NB4 (cell line): ENCODE results near the gene MYO15B.

Source experiments
- DNase-seq: peaks from one replicate; pipeline ENCODE4 v3.0.0; 2010; ENCODE audit warnings: low read depth
- H3K4me3 ChIP-seq: one replicate; pipeline ENCODE4 v1.5.1; 2011; ENCODE audit warnings: mild to moderate bottlenecking, low read depth, low read length, moderate library complexity
- CTCF ChIP-seq: IDR thresholded peaks from one replicate; pipeline ENCODE4 v1.5.1; 2012; ENCODE audit warnings: low read depth, low read length
- MAX ChIP-seq: IDR thresholded peaks from 2 replicates; pipeline ENCODE4 v1.6.1; 2011; ENCODE audit warnings: low read depth, low read length
- MYC ChIP-seq: IDR thresholded peaks from 2 replicates; pipeline ENCODE4 v1.6.1; 2011; ENCODE audit warnings: low read depth, low read length
- POLR2A ChIP-seq: IDR thresholded peaks from 2 replicates; pipeline ENCODE4 v1.6.1; 2011; ENCODE audit warnings: mild to moderate bottlenecking; ENCODE audit not compliant: insufficient read length; ENCODE audit errors: extremely low read depth

Gene MYO15B

GRCh38 chr17:75645889-75646637 is 58.5 kb downstream of the MYO15B start:
- TF ChIP-seq POLR2A = no peak
- TF ChIP-seq MYC = no peak
- no peak for TF ChIP-seq CTCF
- no peak for TF ChIP-seq MAX
- no peak overlapping the region for H3K4me3 ChIP-seq
- no peak for DNase-seq

- no peak for DNase-seq
- no peak for TF ChIP-seq MAX
- no peak for TF ChIP-seq MYC
- TF ChIP-seq CTCF = no peak
- TF ChIP-seq POLR2A = no peak
- H3K4me3 ChIP-seq = no peak overlapping the region
Measured at GRCh38 chr17:75646638-75646992, 59.0 kb downstream of the MYO15B start.

GRCh38 chr17:75647061-75647460 is 59.5 kb downstream of the MYO15B start:
- TF ChIP-seq MAX = no peak
- no peak for TF ChIP-seq CTCF
- no peak for TF ChIP-seq POLR2A
- no peak for TF ChIP-seq MYC
- no peak overlapping the region for H3K4me3 ChIP-seq
- no peak for DNase-seq

- no peak overlapping the region for H3K4me3 ChIP-seq
- TF ChIP-seq CTCF (no peak), POLR2A (no peak), MAX (no peak), MYC (no peak)
- DNase-seq = no peak
Measured at GRCh38 chr17:75647921-75648320, 60.3 kb downstream of the MYO15B start.

GRCh38 chr17:75649687-75650086 is 62.1 kb downstream of the MYO15B start:
- no peak overlapping the region for H3K4me3 ChIP-seq
- no peak for TF ChIP-seq MAX
- no peak for TF ChIP-seq POLR2A
- no peak for TF ChIP-seq CTCF
- no peak for TF ChIP-seq MYC
- no peak for DNase-seq

GRCh38 chr17:75650874-75651273 is 63.3 kb downstream of the MYO15B start:
- TF ChIP-seq CTCF = no peak
- TF ChIP-seq POLR2A = no peak
- TF ChIP-seq MAX = no peak
- no peak for TF ChIP-seq MYC
- H3K4me3 ChIP-seq = no peak overlapping the region
- DNase-seq = no peak
